Smooth muscle cell (in vitro differentiated cells): ENCODE measurements around the gene LHFPL6. TPM values are rescaled to one million over a fixed set of nuclear protein-coding genes. Genes with fewer than 3 reads are reported as not detected.

ENCODE experiments used
- DNase-seq: peaks from one replicate; lab custom pipeline; 2025; ENCODE audit not compliant: unreplicated experiment; lab: John Stamatoyannopoulos, UW
- H2AFZ ChIP-seq: fragments of 200-600 bp; sonication (generic); 2 replicates; pipeline ENCODE4 v1.6.0; 2016; ENCODE audit warnings: antibody characterized with exemption, low read depth, mild to moderate bottlenecking
- H3F3A ChIP-seq: fragments of 200-600 bp; sonication (generic); 2 replicates; pipeline ENCODE4 v1.6.0; 2017; ENCODE audit warnings: antibody characterized with exemption, low read depth
- H3K27ac ChIP-seq: fragments of 200-600 bp; sonication (generic); 2 replicates; pipeline ENCODE4 v1.5.1; 2016; ENCODE audit warnings: low read depth, mild to moderate bottlenecking
- H3K27me3 ChIP-seq: fragments of 200-600 bp; sonication (generic); 2 replicates; pipeline ENCODE4 v1.6.1; 2016; ENCODE audit warnings: low read depth, mild to moderate bottlenecking
- H3K36me3 ChIP-seq: fragments of 200-600 bp; sonication (generic); 2 replicates; pipeline ENCODE4 v1.5.1; 2016; ENCODE audit warnings: low read depth
- H3K4me1 ChIP-seq: fragments of 200-600 bp; sonication (generic); 2 replicates; pipeline ENCODE4 v1.5.1; 2016; ENCODE audit warnings: low read depth
- H3K4me2 ChIP-seq: fragments of 200-600 bp; sonication (generic); 2 replicates; pipeline ENCODE4 v1.6.0; 2016; ENCODE audit warnings: mild to moderate bottlenecking
- H3K4me3 ChIP-seq: fragments of 200-600 bp; sonication (generic); 2 replicates; pipeline ENCODE4 v1.5.1; 2016; ENCODE audit warnings: mild to moderate bottlenecking
- H3K79me2 ChIP-seq: fragments of 200-600 bp; sonication (generic); 2 replicates; pipeline ENCODE4 v1.6.0; 2016; ENCODE audit warnings: low read depth, mild to moderate bottlenecking
- H3K9ac ChIP-seq: fragments of 200-600 bp; sonication (generic); 2 replicates; pipeline ENCODE4 v1.6.0; 2016; ENCODE audit warnings: low read depth
- H3K9me3 ChIP-seq: fragments of 200-600 bp; sonication (generic); replicated peaks from 2 replicates; pipeline ENCODE4 v1.5.1; 2016; ENCODE audit warnings: low read depth
- H4K20me1 ChIP-seq: fragments of 200-600 bp; sonication (generic); 2 replicates; pipeline ENCODE4 v1.6.0; 2016; ENCODE audit warnings: low read depth
- WGBS: methylation state at CpG from one replicate; pipeline ENCODE4 v1.1.7; 2016; ENCODE audit warnings: low lambda C conversion rate; 5-methylcytosine and 5-hydroxymethylcytosine counted together
- polyA plus RNA-seq: library from polyadenylated mRNA; unstranded; fragments of >200 nt; fragmentation: Nextera tagmentation; extraction: Ambion mirVana; gene quantifications from 2 replicates; pipeline ENCODE4 v1.2.1, GENCODE V29; 2016
- total RNA-seq: library from RNA; depleted of rRNA; stranded (reverse); fragments of >200 nt; gene quantifications from 2 replicates; pipeline ENCODE4 v1.2.3, GENCODE V29; 2014
- TF ChIP-seq, protein P1 (sequence below): fragments of 200-600 bp; sonication (generic); IDR thresholded peaks from 2 replicates; pipeline ENCODE4 v1.5.1; 2017; ENCODE audit warnings: borderline replicate concordance, mild to moderate bottlenecking, antibody characterized with exemption; ENCODE audit not compliant: insufficient read depth, poor library complexity, severe bottlenecking

Gene LHFPL6
- total and polyA plus RNA-seq, 2 experiments from 2014 or later, result 24.7 to 43.6 TPM

DNA sequence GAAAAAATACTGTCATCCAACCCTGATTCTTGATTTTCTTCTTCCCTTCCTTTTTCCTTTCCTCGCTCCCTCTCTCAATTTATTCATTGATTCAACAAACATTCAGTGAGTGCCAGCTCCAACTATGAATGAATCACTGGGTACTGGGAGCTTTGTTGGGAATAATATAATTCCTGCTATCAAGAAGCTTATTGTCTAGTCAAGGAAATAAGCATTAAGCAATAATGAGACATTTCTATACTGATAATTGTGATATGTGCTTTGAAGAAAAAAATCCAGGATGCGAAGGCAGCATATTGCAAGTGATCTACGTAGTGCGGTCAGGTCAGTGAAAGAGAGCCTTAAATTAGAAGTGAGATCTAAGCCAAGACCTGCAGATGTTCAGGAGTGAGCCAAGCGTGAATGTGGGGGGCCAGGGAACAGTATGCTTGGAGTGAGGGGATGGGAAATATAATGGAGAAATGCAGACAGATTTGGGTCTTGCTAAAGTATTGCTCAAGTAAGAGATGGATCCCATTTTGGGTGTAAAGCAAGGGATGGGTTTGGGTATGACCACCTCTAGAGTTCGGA, 253.5 kb downstream of the LHFPL6 start:
- no peaks in the 10 kb centered on the region for H4K20me1 ChIP-seq
- no peak for DNase-seq
- H3K9me3 ChIP-seq, result no peaks in the 10 kb centered on the region
- peaks cover 15% of the 10 kb centered on the region for H3K4me1 ChIP-seq
- H3K4me2 ChIP-seq, result no peak overlapping the region
- H3K79me2 ChIP-seq, result no peaks in the 10 kb centered on the region
- no peaks in the 10 kb centered on the region for H3K36me3 ChIP-seq
- H3K27me3 ChIP-seq, result no peaks in the 10 kb centered on the region
- 98% methylated on average over 6 of the region's 6 CpGs for WGBS
- TF ChIP-seq, protein P1, sequence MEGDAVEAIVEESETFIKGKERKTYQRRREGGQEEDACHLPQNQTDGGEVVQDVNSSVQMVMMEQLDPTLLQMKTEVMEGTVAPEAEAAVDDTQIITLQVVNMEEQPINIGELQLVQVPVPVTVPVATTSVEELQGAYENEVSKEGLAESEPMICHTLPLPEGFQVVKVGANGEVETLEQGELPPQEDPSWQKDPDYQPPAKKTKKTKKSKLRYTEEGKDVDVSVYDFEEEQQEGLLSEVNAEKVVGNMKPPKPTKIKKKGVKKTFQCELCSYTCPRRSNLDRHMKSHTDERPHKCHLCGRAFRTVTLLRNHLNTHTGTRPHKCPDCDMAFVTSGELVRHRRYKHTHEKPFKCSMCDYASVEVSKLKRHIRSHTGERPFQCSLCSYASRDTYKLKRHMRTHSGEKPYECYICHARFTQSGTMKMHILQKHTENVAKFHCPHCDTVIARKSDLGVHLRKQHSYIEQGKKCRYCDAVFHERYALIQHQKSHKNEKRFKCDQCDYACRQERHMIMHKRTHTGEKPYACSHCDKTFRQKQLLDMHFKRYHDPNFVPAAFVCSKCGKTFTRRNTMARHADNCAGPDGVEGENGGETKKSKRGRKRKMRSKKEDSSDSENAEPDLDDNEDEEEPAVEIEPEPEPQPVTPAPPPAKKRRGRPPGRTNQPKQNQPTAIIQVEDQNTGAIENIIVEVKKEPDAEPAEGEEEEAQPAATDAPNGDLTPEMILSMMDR, result no peak
- H3F3A ChIP-seq, result no peaks in the 10 kb centered on the region
- H3K4me3 ChIP-seq, result no peak overlapping the region
- H2AFZ ChIP-seq, result no peak overlapping the region
- H3K9ac ChIP-seq, result no peak overlapping the region
- H3K27ac ChIP-seq, result no peak overlapping the region

DNA sequence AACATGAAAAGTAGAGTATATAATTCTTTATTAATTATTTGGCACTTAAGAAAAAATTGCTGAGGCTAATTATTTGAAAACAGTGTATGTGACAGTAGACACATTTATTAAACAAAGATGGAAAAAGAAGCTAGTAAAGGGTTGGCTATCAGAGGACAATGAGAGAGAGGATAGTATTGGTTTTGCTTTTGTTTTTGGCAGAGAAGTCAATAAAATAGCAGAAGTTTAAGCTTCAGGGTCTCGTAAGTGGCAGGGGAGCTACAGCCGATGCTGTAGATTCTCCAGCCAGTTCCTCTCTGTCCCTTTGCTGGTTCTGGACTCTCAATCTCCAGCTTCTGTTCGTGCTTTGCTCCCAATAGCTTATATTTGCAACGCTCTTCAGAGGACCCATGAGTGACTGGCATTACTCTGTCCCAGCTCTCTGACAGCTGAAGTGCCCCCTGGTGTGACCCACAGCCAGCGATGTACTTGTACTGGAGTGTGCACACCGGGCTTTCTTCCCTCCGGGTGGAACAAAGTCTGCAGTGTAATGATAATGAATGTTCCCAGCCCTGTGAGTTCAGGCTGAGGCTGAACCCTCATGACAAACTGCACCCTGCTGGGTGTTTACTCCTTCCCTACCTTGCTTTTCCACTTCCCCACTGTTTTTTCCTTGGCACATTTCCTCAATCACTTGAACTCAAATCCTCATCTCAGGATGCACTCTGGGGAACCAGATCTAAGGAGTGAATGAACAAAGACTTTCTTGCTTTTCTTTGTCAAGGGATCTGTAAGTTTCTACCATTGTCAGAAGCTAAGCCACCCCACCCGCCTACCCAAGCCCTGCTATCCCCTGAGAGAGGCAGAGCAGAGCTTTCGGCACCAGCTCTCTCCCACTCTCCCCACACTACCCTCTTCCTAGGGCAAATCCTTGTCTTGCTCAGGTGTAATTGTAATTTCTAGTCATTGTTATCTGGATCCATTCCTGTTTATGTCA, 254.8 kb downstream of the LHFPL6 start:
- peaks cover 15% of the 10 kb centered on the region for H3K4me1 ChIP-seq
- no peaks in the 10 kb centered on the region for H4K20me1 ChIP-seq
- H2AFZ ChIP-seq, result no peak overlapping the region
- no peaks in the 10 kb centered on the region for H3K79me2 ChIP-seq
- H3K9me3 ChIP-seq, result no peaks in the 10 kb centered on the region
- no peak for DNase-seq
- H3K27ac ChIP-seq, result no peak overlapping the region
- TF ChIP-seq, protein P1, result no peak
- H3K9ac ChIP-seq, result no peak overlapping the region
- no peaks in the 10 kb centered on the region for H3K27me3 ChIP-seq
- WGBS, result 67% methylated on average over 9 of the region's 9 CpGs
- no peaks in the 10 kb centered on the region for H3K36me3 ChIP-seq
- H3K4me3 ChIP-seq, result no peak overlapping the region
- no peak overlapping the region for H3K4me2 ChIP-seq
- no peaks in the 10 kb centered on the region for H3F3A ChIP-seq

DNA sequence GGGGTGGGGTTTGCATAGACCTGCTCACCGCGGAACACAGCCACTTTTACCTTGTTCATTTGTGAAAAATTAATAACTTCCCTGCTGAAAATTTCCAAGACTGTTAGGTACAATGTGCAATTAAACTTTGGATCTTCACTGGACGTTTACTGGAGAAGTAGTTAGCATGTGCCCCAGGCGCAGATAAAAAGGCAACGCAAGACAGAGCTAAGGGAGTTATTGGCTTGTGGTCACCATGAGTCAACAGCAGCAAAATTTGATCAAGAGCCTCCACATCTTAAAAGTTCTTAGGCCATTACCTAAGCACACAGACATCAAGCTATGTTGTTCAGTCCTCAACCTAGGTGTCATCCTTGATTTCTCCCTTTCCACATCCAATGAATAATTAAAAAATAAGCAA, 257.0 kb downstream of the LHFPL6 start:
- Histone ChIP-seq H3K9ac (no peak overlapping the region), H3K36me3 (no peaks in the 10 kb centered on the region), H3K9me3 (no peaks in the 10 kb centered on the region), H4K20me1 (no peaks in the 10 kb centered on the region), H3F3A (no peaks in the 10 kb centered on the region), H3K27me3 (no peaks in the 10 kb centered on the region), H3K4me2 (no peak overlapping the region), H3K4me3 (no peak overlapping the region), H3K27ac (no peak overlapping the region), H2AFZ (no peak overlapping the region), H3K79me2 (no peaks in the 10 kb centered on the region), H3K4me1 (peaks cover 19% of the 10 kb centered on the region)
- WGBS, result 66% methylated on average over 5 of the region's 5 CpGs
- TF ChIP-seq, protein P1, result no peak
- DNase-seq, result no peak
